HG03045 (cell line): ENCODE data around the gene GARRE1.

Experiments used
- ATAC-seq: cut with Tn5 transposase; IDR thresholded peaks from one replicate; pipeline ENCODE4 v1.9.1; 2021; ENCODE audit warnings: mild to moderate bottlenecking, moderate library complexity; ENCODE audit not compliant: unreplicated experiment

Gene GARRE1

GRCh38 chr19:34284505-34284904 lies 30.2 kb downstream of the GARRE1 start:
- ATAC-seq, result no peak

DNA sequence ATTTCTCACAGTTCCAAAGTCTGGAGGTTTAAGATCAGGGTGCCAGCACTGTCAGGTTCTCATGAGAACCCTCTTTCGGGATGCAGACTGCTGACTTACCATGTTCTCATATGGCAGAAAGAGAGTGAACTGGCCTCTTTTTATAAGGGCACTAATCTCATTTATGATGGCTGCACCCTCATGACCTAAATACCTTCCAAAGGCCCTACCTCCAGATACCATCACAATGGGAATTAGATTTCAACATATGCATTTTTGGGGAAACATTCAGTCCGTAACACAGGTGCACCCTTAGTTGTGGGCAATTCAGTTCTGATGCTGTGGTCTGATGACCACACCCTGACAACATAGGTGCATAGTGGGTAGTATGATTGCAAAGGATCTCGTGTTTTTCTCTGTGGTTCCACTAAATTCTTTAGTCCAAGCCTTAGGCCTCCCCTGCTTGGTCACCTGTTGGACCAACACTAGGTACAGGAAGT lies 33.3 kb downstream of the GARRE1 start:
- ATAC-seq, result no peak

DNA sequence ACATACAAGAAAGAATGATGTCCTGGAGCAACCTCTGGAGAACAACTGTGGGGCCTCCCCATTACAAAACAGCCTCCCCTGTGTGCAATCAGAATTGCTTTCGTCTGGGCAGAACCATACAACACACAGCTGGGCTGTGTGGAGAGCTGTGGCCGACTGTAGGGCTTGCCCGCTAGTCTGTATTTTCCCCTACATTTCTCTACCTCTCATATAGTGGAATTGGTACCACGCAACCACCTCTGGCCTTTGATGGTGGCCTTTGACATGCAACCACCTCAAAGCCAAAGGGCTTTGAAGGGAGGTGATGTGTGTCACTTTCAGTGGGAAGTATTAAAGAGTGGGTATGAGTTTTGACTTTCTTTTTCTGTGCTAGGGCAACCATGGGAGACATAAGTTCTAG lies 34.0 kb downstream of the GARRE1 start:
- no peak for ATAC-seq

DNA sequence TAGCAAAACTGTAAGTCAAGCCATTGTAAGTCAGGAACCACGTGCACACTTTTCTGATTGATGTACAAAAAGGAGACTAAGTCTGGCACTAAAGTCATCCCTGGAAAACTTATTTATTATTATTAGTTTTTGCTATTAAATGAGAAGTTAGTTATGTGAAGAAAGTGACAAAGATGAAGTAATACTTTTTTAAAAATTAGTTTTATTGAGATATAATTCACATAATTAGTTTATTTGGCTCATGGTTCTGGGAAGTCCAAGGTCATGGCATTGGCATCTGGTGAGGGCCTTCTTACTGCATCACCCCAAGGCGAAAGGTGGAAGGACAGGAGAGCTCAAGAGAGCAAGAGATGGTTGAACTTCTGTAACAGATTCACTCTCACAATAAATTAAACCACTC lies 36.9 kb downstream of the GARRE1 start:
- ATAC-seq, result no peak

DNA sequence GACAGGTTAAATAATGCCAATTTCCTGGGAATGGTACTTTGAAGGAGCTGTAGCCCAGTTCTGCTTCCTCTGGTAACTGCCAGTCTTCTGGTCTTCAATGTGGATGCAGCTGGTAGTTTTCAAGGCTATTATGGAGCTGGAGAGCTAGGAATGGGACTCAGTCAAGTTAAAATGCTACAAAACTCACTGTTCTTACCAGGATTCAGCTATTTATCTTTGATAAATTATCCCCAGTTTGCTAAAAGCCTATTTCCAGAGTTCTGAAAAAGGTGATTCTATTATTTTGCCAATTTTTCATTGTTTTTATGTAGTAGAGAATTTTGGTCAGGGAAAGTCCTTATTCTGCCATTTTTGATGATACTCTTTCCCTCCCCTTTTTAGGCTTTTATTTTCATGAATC lies 40.7 kb downstream of the GARRE1 start:
- ATAC-seq, result no peak

DNA sequence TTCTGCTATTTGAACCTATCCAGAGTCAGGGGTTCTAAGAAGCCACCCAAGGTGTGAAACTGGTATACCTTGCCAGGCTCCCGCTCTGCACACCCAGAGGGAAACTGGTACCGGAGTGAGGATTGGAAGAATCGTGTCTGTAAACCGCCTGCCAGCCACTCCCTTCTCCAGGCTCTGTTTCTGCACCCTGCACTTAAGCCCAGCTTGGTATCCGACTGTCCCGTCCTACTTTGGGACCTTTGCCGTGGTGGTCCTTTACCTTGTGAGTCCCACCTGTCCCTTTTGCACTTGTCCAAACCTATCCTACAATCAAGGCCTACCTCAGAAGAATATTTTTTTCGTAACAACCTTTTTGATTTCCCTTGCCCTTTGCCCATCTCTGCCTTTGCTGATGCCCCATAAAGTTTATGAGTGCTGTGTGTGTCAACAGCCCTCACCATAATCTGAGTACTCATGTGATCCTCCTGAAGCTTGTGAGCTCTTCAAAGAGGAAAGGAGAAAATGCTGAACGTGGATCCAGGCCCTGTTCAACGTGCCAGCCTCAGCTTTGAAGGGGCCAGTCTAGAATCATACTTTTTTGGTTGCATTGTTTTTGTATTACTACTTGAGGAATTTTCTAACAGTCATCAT lies 44.7 kb downstream of the GARRE1 start:
- ATAC-seq, result no peak

GRCh38 chr19:34299576-34299975 lies 45.2 kb downstream of the GARRE1 start:
- ATAC-seq, result no peak

- ATAC-seq, result no peak
Measured at GRCh38 chr19:34300380-34300779, 46.0 kb downstream of the GARRE1 start.

GRCh38 chr19:34300962-34301361 lies 46.6 kb downstream of the GARRE1 start:
- no peak for ATAC-seq
